CD4-positive, alpha-beta T cell treated with Interleukin-10 for 1 hour (primary cell): ENCODE results near the gene HRAS.

Source experiments
- DNase-seq: peaks from one replicate; pipeline ENCODE4 v3.0.0-alpha.2; 2020

Gene HRAS

DNA sequence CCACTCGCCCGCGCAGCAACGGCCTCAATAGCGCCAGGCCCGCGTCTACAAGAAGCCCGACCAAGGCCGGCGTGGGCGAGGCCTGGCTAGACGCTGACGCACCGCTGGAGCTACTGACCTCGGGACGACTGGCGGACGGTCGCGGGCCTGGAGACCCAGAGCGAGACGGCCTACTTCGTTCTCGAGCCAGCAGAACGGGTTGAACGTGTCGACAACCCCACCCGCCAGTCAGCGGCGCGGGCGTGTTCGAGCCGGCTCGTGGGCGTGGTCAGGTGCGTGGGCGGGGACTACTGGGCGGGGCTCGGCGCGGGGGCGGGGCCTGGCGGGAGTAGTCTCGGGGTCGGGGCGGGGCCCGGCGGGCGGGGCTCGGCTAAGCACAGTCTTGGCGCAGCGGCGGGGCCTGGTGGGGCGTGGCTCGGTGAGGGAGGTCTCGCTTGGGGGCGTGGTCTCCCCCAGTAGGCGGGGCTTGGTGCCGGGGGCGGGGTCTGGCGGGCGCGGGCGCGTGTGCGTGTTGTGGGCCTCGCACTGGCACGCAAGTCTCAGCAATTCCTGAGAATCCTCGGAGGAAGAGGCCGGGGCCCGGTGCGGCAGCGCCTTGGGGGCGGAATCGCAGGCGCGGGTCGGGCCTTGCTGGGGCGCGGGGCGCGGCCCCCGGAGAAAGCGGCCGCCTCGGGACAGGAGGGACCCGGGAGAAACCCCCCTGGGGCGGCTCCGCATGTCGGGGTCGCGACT, 28.2 kb downstream of the HRAS start, which contains the start of gene RNH1:
Gene RNH1, minus strand, starts transcription at position 248 of the 732 bp plus-strand sequence. CDS start 5,080 bp downstream, outside the sequence.
- peak; percentile 98 for DNase-seq

GRCh38 chr11:506238-506994, 29.0 kb downstream of the HRAS start:
- peak; percentile 96 for DNase-seq

DNA sequence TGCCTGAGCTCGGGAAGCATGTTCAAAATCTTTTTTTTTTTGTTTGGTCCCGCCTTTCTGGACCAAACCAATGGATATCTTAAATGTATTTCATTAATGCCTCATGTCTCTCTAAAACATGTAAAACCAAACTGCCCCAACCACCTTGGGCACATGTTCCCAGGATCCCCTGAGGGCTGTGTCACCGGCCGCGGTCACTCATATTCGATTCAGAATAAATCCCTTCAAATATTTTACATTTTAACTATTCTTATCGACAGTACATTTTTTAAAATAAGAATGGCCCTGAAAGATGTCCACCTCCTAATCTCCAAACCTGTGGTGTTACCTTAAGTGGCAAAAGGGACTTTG, 30.4 kb downstream of the HRAS start:
- no peak for DNase-seq

- DNase-seq = no peak
Measured at GRCh38 chr11:504053-504993, 31.1 kb downstream of the HRAS start.

DNA sequence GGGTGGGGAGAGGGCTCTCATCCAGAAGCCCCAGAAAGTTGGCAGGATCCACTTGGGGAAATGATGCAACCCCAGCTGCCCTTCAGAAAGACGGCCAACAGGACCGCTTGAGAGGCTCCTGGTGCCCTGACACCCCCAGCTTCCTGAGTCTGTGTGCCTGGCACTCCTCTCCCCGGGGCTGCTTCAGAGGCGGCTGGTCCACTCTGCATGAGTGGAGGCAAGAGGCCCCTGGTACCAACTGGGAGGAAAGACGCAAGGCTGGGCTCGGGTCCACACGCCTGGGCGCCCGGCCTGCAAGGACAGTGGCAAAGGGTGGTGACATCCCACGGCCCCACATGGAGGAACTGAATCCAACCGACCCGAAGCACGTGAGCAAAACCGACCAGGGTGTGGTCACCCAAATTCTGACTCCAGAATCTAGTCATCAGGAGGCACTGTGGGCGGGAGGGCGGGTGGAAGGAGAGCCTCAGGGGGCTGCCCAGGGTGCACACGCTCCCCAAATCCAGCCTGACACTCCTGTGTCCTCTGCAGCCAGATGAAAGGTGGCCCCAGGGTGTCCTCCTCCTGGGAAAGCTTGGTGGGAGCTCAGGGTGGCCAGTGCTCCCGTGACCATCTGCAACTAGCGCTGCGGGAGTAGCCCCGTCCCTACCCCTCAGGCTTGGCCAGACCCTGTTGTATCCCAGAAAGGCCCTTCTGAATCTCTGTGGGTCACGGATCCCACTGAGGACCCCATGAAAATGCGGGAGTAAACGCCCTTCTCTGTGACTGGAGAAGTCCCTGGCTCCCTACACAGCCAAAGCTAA, 32.0 kb downstream of the HRAS start:
- DNase-seq = peak; percentile 32

- no peak for DNase-seq
Measured at GRCh38 chr11:502288-503178, 32.8 kb downstream of the HRAS start.

- DNase-seq = no peak
Measured at GRCh38 chr11:501683-502287, 33.6 kb downstream of the HRAS start.

DNA sequence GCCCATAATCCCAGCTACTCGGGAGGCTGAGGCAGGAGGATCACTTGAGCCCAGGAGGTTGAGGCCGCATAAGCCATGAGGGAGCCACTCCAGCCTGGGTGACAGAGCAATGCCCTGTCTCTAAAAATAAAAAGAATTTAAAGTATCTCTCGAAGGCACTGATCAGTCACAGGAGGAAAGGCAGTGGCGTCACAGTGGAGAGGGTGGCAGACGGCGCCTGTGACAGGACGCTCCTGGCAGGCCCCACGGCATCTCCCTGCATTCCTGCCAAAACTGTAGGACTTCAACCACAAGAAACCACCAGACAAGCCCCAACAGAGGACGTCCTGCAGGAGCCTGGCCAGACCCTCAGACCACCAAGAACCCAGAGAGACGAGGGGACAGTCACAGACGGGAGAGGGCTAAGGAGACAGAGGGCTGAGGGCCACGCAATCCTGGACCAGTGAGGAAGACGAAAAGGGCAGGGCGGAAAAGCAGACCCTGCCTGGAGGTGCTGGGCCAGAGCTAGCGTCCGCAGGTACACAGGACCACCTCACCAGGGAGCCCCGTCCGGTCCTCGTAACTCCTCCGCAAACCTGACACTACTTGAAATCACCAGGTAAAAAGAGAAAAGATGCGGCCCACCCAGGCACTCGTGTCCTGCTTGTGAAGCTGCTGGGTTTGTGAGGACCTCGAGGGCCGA, 34.2 kb downstream of the HRAS start:
- DNase-seq = no peak

GRCh38 chr11:499201-500076, 35.9 kb downstream of the HRAS start:
- DNase-seq = no peak

DNA sequence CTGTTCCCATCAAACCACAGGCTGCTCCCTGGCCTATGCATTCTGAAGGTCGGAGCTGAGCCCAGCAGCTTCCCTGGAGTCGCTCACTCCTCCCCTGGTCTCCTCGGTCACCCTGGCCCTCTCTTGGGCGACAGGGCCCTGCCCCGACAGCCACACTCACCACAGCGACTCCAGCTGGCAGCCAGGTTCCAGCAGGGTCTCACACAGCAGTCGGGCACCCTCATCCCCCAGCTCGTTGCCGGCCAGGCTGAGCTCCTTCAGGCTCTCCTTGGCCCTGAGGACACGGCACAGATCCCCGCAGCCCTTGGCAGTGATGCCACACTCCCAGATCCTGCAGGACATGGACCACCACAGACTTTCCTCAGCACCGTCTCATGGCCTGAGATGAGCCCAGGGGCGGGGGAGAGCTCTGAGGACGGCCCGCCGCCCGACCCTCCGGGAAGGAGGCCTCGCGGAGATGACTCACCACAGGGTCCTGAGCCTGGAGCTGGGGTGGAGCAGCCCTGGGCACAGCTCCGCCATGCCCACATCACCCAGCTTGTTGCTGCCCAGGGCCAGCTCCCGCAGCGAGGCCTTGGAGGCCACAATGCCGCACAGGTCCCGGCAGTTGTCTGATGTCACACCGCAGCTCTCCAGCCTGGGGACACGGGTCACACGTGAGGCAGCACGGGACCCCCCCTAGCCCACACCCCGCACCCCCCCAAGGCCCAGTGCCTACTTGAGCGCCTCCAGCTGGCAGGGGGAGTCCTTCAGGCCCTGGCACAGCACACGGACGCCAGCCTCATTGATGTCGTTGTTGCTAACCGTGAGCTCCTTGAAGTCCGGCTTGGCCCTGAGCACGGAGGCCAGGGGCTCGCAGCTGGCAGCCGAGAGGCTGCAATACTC, 36.8 kb downstream of the HRAS start:
- no peak for DNase-seq

DNA sequence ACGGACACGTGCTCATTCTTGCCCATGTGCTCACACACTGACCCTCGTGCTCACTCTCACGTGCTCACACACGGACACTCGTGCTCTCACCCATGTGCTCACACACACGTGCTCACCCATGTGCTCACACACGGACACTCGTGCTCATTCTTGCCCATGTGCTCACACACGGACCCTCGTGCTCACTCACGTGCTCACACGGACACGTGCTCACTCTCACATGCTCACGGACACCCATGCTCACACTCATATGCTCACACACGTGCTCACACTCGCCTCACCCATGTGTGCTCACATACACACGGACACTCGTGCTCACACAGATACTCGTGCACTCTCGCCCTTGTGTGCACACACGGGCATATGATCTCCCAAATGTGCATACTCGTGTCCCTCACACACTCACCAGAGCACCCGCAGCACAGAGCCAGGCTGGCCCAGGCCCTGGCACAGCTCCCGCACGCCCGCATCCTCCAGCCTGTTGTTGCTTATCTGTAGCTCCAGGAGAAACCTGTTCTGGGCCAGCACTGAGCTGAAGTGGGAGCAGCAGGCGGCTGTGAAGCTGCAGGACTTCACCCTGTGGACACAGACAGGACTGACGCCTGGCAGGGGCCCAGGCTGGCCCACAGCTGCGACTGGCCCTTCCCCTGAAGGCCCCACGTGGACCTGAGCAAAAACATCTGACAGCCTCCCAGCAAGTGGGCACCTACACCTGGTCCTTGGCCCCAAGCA, 37.6 kb downstream of the HRAS start:
- no peak for DNase-seq

DNA sequence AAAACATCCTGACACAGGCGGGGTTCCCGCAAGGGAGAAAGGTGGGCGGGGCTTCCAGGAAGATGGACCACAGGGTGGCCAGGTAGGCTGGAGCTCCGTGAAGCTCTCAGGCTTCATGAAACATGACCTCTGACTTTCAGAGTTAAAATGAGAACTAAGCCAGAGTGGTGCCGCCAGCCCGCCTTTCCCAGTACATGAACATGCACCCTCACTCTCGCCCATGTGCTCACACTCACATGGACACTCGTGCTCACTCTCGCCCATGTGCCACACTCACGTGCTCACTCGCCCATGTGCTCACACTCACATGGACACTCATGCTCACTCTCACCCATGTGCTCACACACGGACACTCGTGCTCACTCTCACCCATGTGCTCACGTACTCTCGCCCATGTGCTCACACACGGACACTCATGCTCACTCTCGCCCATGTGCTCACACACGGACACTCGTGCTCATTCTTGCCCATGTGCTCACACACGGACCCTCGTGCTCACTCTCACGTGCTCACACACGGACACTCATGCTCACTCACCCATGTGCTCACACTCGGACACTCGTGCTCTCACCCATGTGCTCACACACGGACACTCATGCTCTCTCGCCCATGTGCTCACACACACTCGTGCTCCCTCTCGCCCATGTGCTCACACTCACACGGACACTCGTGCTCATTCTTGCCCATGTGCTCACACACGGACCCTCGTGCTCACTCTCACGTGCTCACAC, 38.4 kb downstream of the HRAS start:
- DNase-seq = no peak

DNA sequence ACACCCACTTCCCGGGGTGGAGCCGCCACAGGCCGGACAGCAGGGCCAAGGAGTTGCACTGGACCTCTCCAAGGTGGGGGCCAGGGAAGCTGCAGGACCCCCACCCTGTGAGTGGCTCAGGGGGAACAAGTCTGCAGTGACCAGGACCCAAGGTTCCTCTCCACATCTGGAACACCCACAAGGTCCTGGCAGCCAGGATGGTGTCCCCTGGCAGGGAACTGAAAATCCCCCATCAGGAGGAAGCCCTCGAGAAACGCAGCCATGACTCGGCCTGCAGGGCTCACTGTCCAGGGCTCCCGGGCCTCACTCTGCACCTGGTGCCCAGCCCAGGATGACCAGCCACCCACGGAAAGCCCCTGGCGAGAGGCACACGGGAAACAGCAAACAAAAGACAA, 39.8 kb downstream of the HRAS start:
- no peak for DNase-seq

GRCh38 chr11:494761-495536, 40.4 kb downstream of the HRAS start:
- DNase-seq = no peak

DNA sequence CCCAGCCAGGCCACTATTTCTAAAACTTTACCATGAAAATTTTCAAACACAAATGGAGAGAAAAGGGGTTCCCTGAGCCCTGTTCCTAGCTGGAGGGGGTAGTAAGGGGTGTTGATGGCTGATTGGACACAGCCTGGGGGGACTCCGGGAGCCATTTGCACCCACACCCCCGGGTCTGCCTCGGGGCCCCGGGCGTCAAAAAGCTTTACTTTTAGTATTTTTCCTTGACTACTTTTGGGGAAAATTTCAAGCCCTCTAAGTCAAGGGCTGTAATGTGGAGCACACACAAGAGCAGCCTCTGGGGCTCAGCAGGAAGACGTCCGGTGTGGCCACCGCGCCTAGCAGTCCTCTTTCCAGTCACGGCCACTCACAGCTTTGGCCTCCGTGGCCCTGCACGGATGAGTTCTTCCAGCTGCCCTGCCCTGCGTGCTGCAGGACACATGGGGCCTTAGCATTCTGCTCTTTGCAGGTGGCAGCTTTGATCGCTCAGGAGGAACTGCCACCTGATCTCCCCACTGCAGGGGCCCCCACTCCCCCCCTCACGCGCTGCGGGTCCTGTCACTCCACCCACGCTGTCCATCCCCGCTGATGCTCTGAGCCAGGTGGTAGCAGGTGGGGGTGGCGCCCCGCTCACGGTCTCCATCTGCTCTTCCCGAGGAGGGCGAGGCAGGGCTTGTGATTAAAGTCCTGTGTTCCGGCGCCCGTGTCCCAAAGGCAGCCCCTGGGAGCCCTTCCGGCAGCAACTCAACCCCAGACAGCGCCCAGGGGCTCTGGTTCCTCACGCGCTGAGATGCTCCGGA, 42.7 kb downstream of the HRAS start:
- DNase-seq = no peak
